ENCODE measurements around the gene USF2. TPM values are rescaled to one million over a fixed set of nuclear protein-coding genes. Genes with fewer than 3 reads are reported as not detected.

USF2 gene
- total RNA-seq, 4 donors from 2014 or later = 95.9 to 207 (median 140) TPM

DNA sequence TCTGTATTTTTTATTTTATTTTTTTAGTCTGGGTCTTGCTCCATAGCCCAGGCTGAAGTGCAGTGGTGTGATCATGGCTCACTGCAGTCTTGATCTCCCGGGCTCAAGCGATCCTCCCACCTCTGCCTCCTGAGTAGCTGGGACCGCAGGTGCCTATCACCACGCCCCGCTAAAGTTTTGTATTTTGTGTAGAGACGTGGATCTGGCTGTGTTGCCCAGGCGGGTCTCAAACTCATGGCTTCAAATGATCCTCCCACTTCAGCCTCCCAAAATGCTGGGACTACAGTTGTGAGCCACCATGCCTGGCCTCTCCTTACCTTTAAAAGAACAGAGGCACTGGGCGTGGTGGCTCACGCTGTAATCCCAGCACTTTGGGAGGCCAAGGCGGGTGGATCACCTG lies 19.0 kb downstream of the USF2 start:
- Histone ChIP-seq H3K36me3 (no peaks in the 10 kb centered on the region), H3K27ac (no peak overlapping the region), H3K4me3 (no peak overlapping the region), H3K27me3 (peaks cover 51% of the 10 kb centered on the region), H3K4me1 (no peaks in the 10 kb centered on the region), H3K9me3 (no peaks in the 10 kb centered on the region)
- TF ChIP-seq, protein P1, sequence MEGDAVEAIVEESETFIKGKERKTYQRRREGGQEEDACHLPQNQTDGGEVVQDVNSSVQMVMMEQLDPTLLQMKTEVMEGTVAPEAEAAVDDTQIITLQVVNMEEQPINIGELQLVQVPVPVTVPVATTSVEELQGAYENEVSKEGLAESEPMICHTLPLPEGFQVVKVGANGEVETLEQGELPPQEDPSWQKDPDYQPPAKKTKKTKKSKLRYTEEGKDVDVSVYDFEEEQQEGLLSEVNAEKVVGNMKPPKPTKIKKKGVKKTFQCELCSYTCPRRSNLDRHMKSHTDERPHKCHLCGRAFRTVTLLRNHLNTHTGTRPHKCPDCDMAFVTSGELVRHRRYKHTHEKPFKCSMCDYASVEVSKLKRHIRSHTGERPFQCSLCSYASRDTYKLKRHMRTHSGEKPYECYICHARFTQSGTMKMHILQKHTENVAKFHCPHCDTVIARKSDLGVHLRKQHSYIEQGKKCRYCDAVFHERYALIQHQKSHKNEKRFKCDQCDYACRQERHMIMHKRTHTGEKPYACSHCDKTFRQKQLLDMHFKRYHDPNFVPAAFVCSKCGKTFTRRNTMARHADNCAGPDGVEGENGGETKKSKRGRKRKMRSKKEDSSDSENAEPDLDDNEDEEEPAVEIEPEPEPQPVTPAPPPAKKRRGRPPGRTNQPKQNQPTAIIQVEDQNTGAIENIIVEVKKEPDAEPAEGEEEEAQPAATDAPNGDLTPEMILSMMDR (IDR thresholded peaks at IDR 0.05) = no peak
- no peak for TF ChIP-seq POLR2AphosphoS5 (IDR thresholded peaks at IDR 0.05)
- TF ChIP-seq POLR2A (IDR thresholded peaks at IDR 0.05) = no peak
- no peak for TF ChIP-seq EP300 (IDR thresholded peaks at IDR 0.05; ENCODE audit: low read depth)
- in situ Hi-C loops (cut with MboI; ENCODE audit: low pct_ligation_motif_present in 1 of 4, low pct_unique_long_range_greater_than_20kb in 1 of 4, low sequenced_read_pairs in 3 of 4) (no loop called here), intact Hi-C loops (cut with DNase I; ENCODE audit: low total_unique reads) (no loop called here)
- WGBS, 2 donors (ENCODE audit: low coverage in 1 of 2) = 93% methylated on average over 10 of the region's 10 CpGs; no CpG with 5 or more reads in 1 of the 2 donors
- DNase-seq = no peak

DNA sequence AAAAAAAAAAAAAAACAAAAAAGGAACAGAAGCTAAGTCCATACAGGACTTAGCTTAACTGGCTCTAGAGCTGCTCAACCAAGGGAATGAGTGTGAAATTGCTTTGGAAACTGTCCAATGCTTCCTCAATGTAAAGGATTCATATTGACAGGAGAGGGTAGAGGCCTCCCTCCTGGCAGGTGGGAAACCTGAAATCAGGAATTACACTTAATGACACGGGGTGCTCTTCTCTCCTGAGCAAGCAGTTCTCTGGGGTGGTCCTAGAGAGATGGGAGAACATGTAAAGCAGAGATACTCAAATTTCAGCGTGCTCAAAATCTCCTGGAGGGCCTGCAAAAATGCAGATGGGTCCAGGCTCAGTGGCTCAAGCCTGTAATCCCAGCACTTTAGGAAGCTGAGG lies 19.6 kb downstream of the USF2 start:
- H3K4me1 ChIP-seq = no peaks in the 10 kb centered on the region
- no peak for DNase-seq
- intact Hi-C loops (cut with DNase I; ENCODE audit: low total_unique reads) (no loop called here), in situ Hi-C loops (cut with MboI; ENCODE audit: low pct_ligation_motif_present in 1 of 4, low pct_unique_long_range_greater_than_20kb in 1 of 4, low sequenced_read_pairs in 3 of 4) (no loop called here)
- H3K27me3 ChIP-seq = peaks cover 47% of the 10 kb centered on the region
- 60% methylated on average over 2 of the region's 2 CpGs; no CpG with 5 or more reads in 1 of the 2 donors for WGBS, 2 donors (ENCODE audit: low coverage in 1 of 2)
- H3K36me3 ChIP-seq = no peaks in the 10 kb centered on the region
- H3K27ac ChIP-seq = no peak overlapping the region
- H3K9me3 ChIP-seq = no peaks in the 10 kb centered on the region
- TF ChIP-seq POLR2A (IDR thresholded peaks at IDR 0.05) (no peak), POLR2AphosphoS5 (IDR thresholded peaks at IDR 0.05) (no peak), EP300 (IDR thresholded peaks at IDR 0.05; ENCODE audit: low read depth) (no peak)
- TF ChIP-seq, protein P1 (IDR thresholded peaks at IDR 0.05) = no peak
- H3K4me3 ChIP-seq = no peak overlapping the region

DNA sequence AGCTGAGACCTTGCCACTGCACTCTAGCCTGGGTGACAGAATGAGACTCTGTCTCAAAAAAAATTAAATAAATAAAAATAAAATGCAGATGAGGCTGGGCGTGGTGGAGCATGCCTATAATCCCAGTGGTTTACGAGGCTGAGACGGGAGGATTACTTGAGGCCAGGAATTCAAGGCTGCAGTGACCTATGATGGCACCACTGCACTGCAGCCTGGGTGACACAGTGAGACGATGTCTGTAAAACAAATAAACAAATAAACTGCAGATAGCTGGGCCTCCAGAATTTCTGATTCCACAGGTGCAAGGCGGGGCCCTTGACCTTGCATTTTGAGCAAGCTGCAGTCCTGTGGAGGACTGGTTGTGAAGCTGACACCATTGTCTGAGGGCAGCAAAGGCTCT lies 20.1 kb downstream of the USF2 start:
- DNase-seq = no peak
- H3K9me3 ChIP-seq = no peaks in the 10 kb centered on the region
- 11 to 47% methylated on average over 3 to 5 of the region's 5 CpGs for WGBS, 2 donors (ENCODE audit: low coverage in 1 of 2)
- intact Hi-C loops (cut with DNase I; ENCODE audit: low total_unique reads) (no loop called here), in situ Hi-C loops (cut with MboI; ENCODE audit: low pct_ligation_motif_present in 1 of 4, low pct_unique_long_range_greater_than_20kb in 1 of 4, low sequenced_read_pairs in 3 of 4) (no loop called here)
- H3K36me3 ChIP-seq = no peaks in the 10 kb centered on the region
- no peaks in the 10 kb centered on the region for H3K4me1 ChIP-seq
- TF ChIP-seq POLR2AphosphoS5 (IDR thresholded peaks at IDR 0.05) (no peak), EP300 (IDR thresholded peaks at IDR 0.05; ENCODE audit: low read depth) (no peak), POLR2A (IDR thresholded peaks at IDR 0.05) (no peak)
- TF ChIP-seq, protein P1 (IDR thresholded peaks at IDR 0.05) = no peak
- no peak overlapping the region for H3K27ac ChIP-seq
- H3K4me3 ChIP-seq = no peak overlapping the region
- H3K27me3 ChIP-seq = peaks cover 47% of the 10 kb centered on the region

DNA sequence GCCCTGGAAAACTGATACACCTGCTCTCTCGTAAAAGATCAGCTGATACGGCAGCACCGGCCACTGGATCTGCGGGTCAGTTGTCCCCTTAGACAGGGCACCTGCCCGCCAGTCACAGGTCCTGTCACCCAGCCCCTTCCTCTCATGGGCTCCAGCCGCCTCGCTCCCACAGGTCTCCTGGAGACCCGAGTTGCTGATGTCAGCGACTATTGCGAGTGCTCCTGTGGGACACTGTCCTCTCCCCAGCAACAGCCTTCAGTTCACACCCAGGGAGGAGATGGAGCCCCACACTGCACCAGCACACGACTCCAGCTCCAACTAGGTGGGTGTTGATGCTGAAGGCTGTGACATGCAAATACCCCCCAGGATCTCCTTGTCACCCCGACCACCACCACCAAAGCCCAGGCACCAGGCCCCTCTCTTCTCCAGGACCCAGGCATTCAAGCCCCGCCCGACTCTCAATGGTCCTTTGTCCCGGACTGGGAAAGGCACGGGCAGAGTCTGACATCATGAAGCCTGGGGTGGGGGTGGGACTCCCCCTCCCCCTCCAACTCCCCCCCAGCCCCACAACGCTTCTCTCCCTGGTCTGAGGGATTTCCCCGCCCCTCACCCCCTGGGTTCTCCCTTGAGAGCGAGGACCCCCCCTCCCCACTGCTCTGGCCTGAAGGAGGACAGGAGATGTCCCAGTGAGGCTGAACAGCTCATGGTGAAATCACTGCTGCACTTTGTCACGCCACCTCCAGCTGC lies 21.8 kb downstream of the USF2 start:
- no peak for TF ChIP-seq EP300 (IDR thresholded peaks at IDR 0.05; ENCODE audit: low read depth)
- no peak for TF ChIP-seq POLR2A (IDR thresholded peaks at IDR 0.05)
- TF ChIP-seq, protein P1 (IDR thresholded peaks at IDR 0.05) = no peak
- TF ChIP-seq POLR2AphosphoS5 (IDR thresholded peaks at IDR 0.05) = no peak
- Histone ChIP-seq H3K27me3 (peaks cover 35% of the 10 kb centered on the region), H3K4me3 (no peak overlapping the region), H3K27ac (no peak overlapping the region), H3K4me1 (no peaks in the 10 kb centered on the region), H3K9me3 (no peaks in the 10 kb centered on the region), H3K36me3 (no peaks in the 10 kb centered on the region)
- in situ Hi-C loops (cut with MboI; ENCODE audit: low pct_ligation_motif_present in 1 of 4, low pct_unique_long_range_greater_than_20kb in 1 of 4, low sequenced_read_pairs in 3 of 4) = no loop called here
- no peak for DNase-seq
- intact Hi-C loops (cut with DNase I; ENCODE audit: low total_unique reads) = no loop called here
- 55% methylated on average over 19 of the region's 20 CpGs; no CpG with 5 or more reads in 1 of the 2 donors for WGBS, 2 donors (ENCODE audit: low coverage in 1 of 2)
